Neural cell (in vitro differentiated cells): ENCODE measurements around the gene NRG3.

ENCODE experiments used
- CTCF ChIP-seq: fragments of 450-650 bp; IDR thresholded peaks from 2 replicates; pipeline ENCODE4 v1.5.1; 2014; ENCODE audit warnings: antibody characterized with exemption, mild to moderate bottlenecking, moderate library complexity; ENCODE audit not compliant: poor library complexity, severe bottlenecking
- EP300 ChIP-seq: fragments of 450-650 bp; conservative IDR thresholded peaks from 2 replicates; pipeline ENCODE4 v1.6.1; 2014; ENCODE audit warnings: antibody characterized with exemption, mild to moderate bottlenecking, moderate library complexity; ENCODE audit not compliant: poor library complexity, severe bottlenecking
- EZH2 ChIP-seq: fragments of 200-600, 300-800 bp; shearing (Covaris generic), sonication (generic); IDR thresholded peaks from 2 replicates; pipeline ENCODE4 v1.6.1; 2014; ENCODE audit warnings: antibody characterized with exemption, low read length, borderline replicate concordance, mild to moderate bottlenecking; ENCODE audit not compliant: insufficient read depth, poor library complexity, severe bottlenecking
- MXI1 ChIP-seq: fragments of 450-650 bp; conservative IDR thresholded peaks from 2 replicates; pipeline ENCODE4 v1.6.1; 2014; ENCODE audit warnings: antibody characterized with exemption, mild to moderate bottlenecking; ENCODE audit not compliant: poor library complexity, severe bottlenecking
- POLR2AphosphoS5 ChIP-seq: IDR thresholded peaks from 2 replicates; pipeline ENCODE4 v1.6.1; 2012
- REST ChIP-seq: IDR thresholded peaks from 2 replicates; pipeline ENCODE4 v1.6.1; 2012; ENCODE audit warnings: borderline replicate concordance
- SMC3 ChIP-seq: fragments of 450-650 bp; conservative IDR thresholded peaks from 2 replicates; pipeline ENCODE4 v1.6.1; 2014; ENCODE audit warnings: antibody characterized with exemption, mild to moderate bottlenecking, moderate library complexity; ENCODE audit not compliant: poor library complexity
- TAF1 ChIP-seq: IDR thresholded peaks from 2 replicates; pipeline ENCODE4 v1.6.1; 2012; ENCODE audit warnings: low read depth

- no peak for TF ChIP-seq SMC3
- no peak for TF ChIP-seq CTCF
- TF ChIP-seq REST: no peak
- no peak for TF ChIP-seq EP300
- no peak for TF ChIP-seq POLR2AphosphoS5
- no peak for TF ChIP-seq EZH2
- TF ChIP-seq TAF1: no peak
- no peak for TF ChIP-seq MXI1
Measured at GRCh38 chr10:81898518-81898917, 23.5 kb downstream of the NRG3 start.
